Epithelial cell of proximal tubule (primary cell): Measurements from ENCODE around the gene CREB1. TPM values are rescaled to one million over a fixed set of nuclear protein-coding genes. Genes with fewer than 3 reads are reported as not detected.

ENCODE experiments used
- DNase-seq: peaks from one replicate; pipeline ENCODE4 v3.0.0-alpha.2; 2011; ENCODE audit warnings: low read depth
- H3K4me3 ChIP-seq: 2 replicates; pipeline ENCODE4 v1.5.1; 2011; ENCODE audit warnings: low read depth, mild to moderate bottlenecking, low read length
- CTCF ChIP-seq: conservative IDR thresholded peaks from 2 replicates; pipeline ENCODE4 v1.5.1; 2012; ENCODE audit warnings: low read depth, mild to moderate bottlenecking, low read length
- total RNA-seq: library from RNA; depleted of rRNA; stranded (reverse); fragments of >200 nt; gene quantifications from 2 replicates; pipeline ENCODE4 v1.2.3, GENCODE V29; 2015

The CREB1 gene
- total RNA-seq, 1 donor from 2014 or later: 28.1 TPM

- DNase-seq: no peak
- no peak for TF ChIP-seq CTCF
- no peak overlapping the region for H3K4me3 ChIP-seq
Observed at GRCh38 chr2:207587305-207587704, 57.5 kb downstream of the CREB1 start.

- DNase-seq: no peak
- H3K4me3 ChIP-seq: no peak overlapping the region
- TF ChIP-seq CTCF: no peak
Observed at GRCh38 chr2:207589143-207589542, 59.4 kb downstream of the CREB1 start.

- no peak overlapping the region for H3K4me3 ChIP-seq
- DNase-seq: no peak
- no peak for TF ChIP-seq CTCF
Observed at GRCh38 chr2:207593277-207593676, 63.5 kb downstream of the CREB1 start.

GRCh38 chr2:207594264-207594663 lies 64.5 kb downstream of the CREB1 start:
- TF ChIP-seq CTCF: no peak
- H3K4me3 ChIP-seq: no peak overlapping the region
- no peak for DNase-seq

- DNase-seq: no peak
- H3K4me3 ChIP-seq: no peak overlapping the region
- TF ChIP-seq CTCF: no peak
Observed at GRCh38 chr2:207594731-207595130, 65.0 kb downstream of the CREB1 start.

GRCh38 chr2:207599636-207600035 lies 69.9 kb downstream of the CREB1 start:
- TF ChIP-seq CTCF: no peak
- no peak for DNase-seq
- H3K4me3 ChIP-seq: no peak overlapping the region

GRCh38 chr2:207600231-207600630 lies 70.5 kb downstream of the CREB1 start:
- DNase-seq: no peak
- no peak for TF ChIP-seq CTCF
- no peak overlapping the region for H3K4me3 ChIP-seq
